Panc1 (cell line): ENCODE measurements around the gene SLX9. TPM values are rescaled to one million over a fixed set of nuclear protein-coding genes. Genes with fewer than 3 reads are reported as not detected.

Experiments used
- ATAC-seq: fragments of 200-7000 bp; cut with Tn5 transposase; 2 replicates; pipeline ENCODE4 v1.9.1; 2020; ENCODE audit warnings: mild to moderate bottlenecking, moderate library complexity
- BruUV-seq: library from RNA; stranded (reverse); fragments of 400-500 nt; replicated peaks from 2 replicates; lab custom pipeline; 2021; lab: Mats Ljungman, UMichigan
- CTCF ChIA-PET: fragments of 300-600 bp; sonication (Branson Sonifier 250); formaldehyde crosslinking; loops from one replicate; lab custom pipeline; 2022; ENCODE audit warnings: antibody characterized with exemption; lab: Charles Lee
- POLR2A ChIA-PET: fragments of 300-600 bp; sonication (Branson Sonifier 250); formaldehyde crosslinking; loops from one replicate; lab custom pipeline; 2022; ENCODE audit warnings: antibody characterized with exemption; lab: Charles Lee
- DNase-seq: peaks from one replicate; pipeline ENCODE4 v3.0.0-alpha.2; 2010; ENCODE audit warnings: low read depth, low spot score
- H3K27ac ChIP-seq: 2 replicates; pipeline ENCODE4 v1.5.1; 2011; ENCODE audit warnings: mild to moderate bottlenecking, low read length, inconsistent platforms
- H3K27me3 ChIP-seq: fragments of 200-500 bp; sonication (Bioruptor generic); 2 replicates; pipeline ENCODE4 v1.6.0; 2014; ENCODE audit warnings: low read length, inconsistent platforms; ENCODE audit not compliant: control insufficient read depth, insufficient read depth
- H3K36me3 ChIP-seq: fragments of 200-500 bp; sonication (Bioruptor generic); 2 replicates; pipeline ENCODE4 v1.5.1; 2014; ENCODE audit warnings: inconsistent platforms, mild to moderate bottlenecking, low read length, moderate library complexity; ENCODE audit not compliant: control insufficient read depth, insufficient read depth
- H3K4me1 ChIP-seq: 2 replicates; pipeline ENCODE4 v1.5.1; 2011; ENCODE audit warnings: inconsistent platforms, mild to moderate bottlenecking, low read length, moderate library complexity; ENCODE audit not compliant: control insufficient read depth, insufficient read depth
- H3K4me3 ChIP-seq, 2 experiments: 2 replicates each; pipeline ENCODE4 v1.5.1; 2011 to 2012; ENCODE audit warnings: low read depth in 2 of 2, low read length in 2 of 2, mild to moderate bottlenecking in 2 of 2, inconsistent platforms in 1 of 2, moderate library complexity in 1 of 2
- H3K9me3 ChIP-seq: fragments of 200-500 bp; sonication (Bioruptor generic); 2 replicates; pipeline ENCODE4 v1.5.1; 2014; ENCODE audit warnings: low read depth, mild to moderate bottlenecking, inconsistent platforms, low read length, moderate library complexity; ENCODE audit not compliant: control insufficient read depth, insufficient read depth
- CTCF ChIP-seq: fragments of 450-650 bp; IDR thresholded peaks from 2 replicates; pipeline ENCODE4 v1.5.1; 2017; ENCODE audit warnings: mild to moderate bottlenecking
- POLR2AphosphoS5 ChIP-seq: IDR thresholded peaks from 2 replicates; pipeline ENCODE4 v1.6.1; 2012; ENCODE audit warnings: mild to moderate bottlenecking, low read depth, low read length, moderate library complexity
- SIN3A ChIP-seq: IDR thresholded peaks from 2 replicates; pipeline ENCODE4 v1.6.1; 2012; ENCODE audit warnings: low read depth, mild to moderate bottlenecking, low read length, moderate library complexity, borderline replicate concordance; ENCODE audit not compliant: insufficient read depth
- TCF7L2 ChIP-seq: IDR thresholded peaks from 2 replicates; pipeline ENCODE4 v1.6.1; 2011; ENCODE audit warnings: mild to moderate bottlenecking, low read depth, low read length, inconsistent platforms
- in situ Hi-C: cut with HindIII; loops from 2 replicates; pipeline ENCODE4 v1.10.0; 2016; ENCODE audit warnings: low sequenced_read_pairs, low pct_unique_long_range_greater_than_20kb
- intact Hi-C: fragments of 100-400 bp; cut with micrococcal nuclease; formaldehyde crosslinking; loops from one replicate; pipeline ENCODE4 v1.10.0; 2022; ENCODE audit not compliant: unreplicated experiment
- total RNA-seq: library from RNA; stranded (reverse); gene quantifications from one replicate; pipeline ENCODE4 v1.2.1, GENCODE V29; 2021; ENCODE audit not compliant: unreplicated experiment
- TF ChIP-seq, protein P1 (sequence below), 2 experiments: IDR thresholded peaks; 2 replicates each; pipeline ENCODE4 v1.6.1; 2011 to 2012; ENCODE audit warnings: low read depth in 2 of 2, control low read depth in 1 of 2, low read length in 1 of 2, mild to moderate bottlenecking in 1 of 2, moderate library complexity in 1 of 2; ENCODE audit not compliant: insufficient read depth in 1 of 2

Gene SLX9
- total RNA-seq, 1 experiment from 2014 or later, result 50.9 TPM

DNA sequence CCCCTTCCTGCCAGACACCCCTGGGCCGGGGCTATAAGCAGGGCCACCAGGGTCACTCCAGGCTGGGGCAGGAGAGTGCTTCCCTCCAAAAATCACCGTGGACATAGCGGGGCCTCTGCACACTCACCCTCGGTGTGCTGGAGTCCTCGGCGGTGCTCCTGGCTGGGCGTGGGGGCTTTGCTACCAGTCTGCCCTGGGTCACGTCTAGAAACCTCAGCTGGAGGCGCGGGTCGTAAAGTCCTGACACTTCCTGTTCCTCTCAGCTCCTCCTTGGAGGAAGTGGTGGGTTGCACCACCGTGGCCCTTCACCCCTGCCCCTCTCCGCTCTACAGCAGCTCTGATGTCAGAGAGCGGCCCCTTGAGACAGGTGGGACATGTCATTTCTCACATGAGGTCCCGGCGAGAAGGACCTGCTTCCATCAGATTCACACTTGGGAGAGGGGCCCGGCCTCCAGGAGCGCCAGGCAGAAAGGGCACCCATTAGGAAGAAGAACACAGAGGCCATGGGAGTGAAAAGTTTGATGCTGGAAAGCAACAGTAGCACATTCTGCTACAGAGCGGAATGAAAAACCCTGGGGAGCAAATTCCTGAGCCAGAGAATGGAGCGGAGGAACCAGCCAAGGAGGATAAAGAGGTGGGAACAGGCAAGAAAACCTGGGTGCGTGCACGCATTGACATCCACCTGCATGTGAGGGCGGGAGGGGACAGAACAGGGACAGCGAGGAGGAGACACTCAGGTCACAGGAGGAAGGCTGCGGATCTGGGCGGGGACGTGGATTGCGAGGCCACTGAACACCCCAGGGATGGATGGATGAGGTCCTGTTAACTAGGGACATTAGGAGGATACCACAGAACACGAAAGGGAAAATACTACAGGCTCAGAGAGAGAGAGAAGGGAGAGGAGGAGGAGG, 18.9 kb upstream of the SLX9 start, which contains the start of gene ITGB2:
ITGB2 (minus strand) TSS at position 206 of the 911 bp plus-strand sequence. CDS start 10,117 bp downstream, outside the sequence.
- POLR2A ChIA-PET, result no interaction called here
- CTCF ChIA-PET, result no interaction called here
- Histone ChIP-seq H3K27me3 (no peaks in the 10 kb centered on the region), H3K36me3 (no peaks in the 10 kb centered on the region), H3K27ac (no peak within 1 kb of the TSS), H3K4me3 (no peak within 1 kb of the TSS), H3K9me3 (no peaks in the 10 kb centered on the region), H3K4me1 (peaks cover 5% of the 10 kb centered on the region; the same call in 1 of the 2 replicates)
- TF ChIP-seq POLR2AphosphoS5, result no peak
- TF ChIP-seq, protein P1, sequence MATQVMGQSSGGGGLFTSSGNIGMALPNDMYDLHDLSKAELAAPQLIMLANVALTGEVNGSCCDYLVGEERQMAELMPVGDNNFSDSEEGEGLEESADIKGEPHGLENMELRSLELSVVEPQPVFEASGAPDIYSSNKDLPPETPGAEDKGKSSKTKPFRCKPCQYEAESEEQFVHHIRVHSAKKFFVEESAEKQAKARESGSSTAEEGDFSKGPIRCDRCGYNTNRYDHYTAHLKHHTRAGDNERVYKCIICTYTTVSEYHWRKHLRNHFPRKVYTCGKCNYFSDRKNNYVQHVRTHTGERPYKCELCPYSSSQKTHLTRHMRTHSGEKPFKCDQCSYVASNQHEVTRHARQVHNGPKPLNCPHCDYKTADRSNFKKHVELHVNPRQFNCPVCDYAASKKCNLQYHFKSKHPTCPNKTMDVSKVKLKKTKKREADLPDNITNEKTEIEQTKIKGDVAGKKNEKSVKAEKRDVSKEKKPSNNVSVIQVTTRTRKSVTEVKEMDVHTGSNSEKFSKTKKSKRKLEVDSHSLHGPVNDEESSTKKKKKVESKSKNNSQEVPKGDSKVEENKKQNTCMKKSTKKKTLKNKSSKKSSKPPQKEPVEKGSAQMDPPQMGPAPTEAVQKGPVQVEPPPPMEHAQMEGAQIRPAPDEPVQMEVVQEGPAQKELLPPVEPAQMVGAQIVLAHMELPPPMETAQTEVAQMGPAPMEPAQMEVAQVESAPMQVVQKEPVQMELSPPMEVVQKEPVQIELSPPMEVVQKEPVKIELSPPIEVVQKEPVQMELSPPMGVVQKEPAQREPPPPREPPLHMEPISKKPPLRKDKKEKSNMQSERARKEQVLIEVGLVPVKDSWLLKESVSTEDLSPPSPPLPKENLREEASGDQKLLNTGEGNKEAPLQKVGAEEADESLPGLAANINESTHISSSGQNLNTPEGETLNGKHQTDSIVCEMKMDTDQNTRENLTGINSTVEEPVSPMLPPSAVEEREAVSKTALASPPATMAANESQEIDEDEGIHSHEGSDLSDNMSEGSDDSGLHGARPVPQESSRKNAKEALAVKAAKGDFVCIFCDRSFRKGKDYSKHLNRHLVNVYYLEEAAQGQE (IDR thresholded peaks at IDR 0.05; ENCODE audit: insufficient read depth in 1 of 2, low read depth in 2 of 2, low read length in 1 of 2), result no peak
- no TSS peak for BruUV-seq
- in situ Hi-C loops, result no loop called here
- DNase-seq (no peak), ATAC-seq (no peak)
- intact Hi-C loops, result loop anchor here (10.0 kb wide), 1 partner anchor 46 kb away; the partner anchor contains the start of gene PTTG1IP

- Histone ChIP-seq H3K36me3 (no peaks in the 10 kb centered on the region), H3K9me3 (no peaks in the 10 kb centered on the region), H3K27me3 (no peaks in the 10 kb centered on the region), H3K4me3 (no peak overlapping the region), H3K27ac (no peak overlapping the region), H3K4me1 (peaks cover 8% of the 10 kb centered on the region)
- DNase-seq (no peak), ATAC-seq (no peak)
- no peak for TF ChIP-seq POLR2AphosphoS5
- no peak for TF ChIP-seq CTCF
- TF ChIP-seq TCF7L2, result no peak
- TF ChIP-seq SIN3A, result no peak
- TF ChIP-seq, protein P1 (IDR thresholded peaks at IDR 0.05; ENCODE audit: insufficient read depth in 1 of 2, low read depth in 2 of 2, low read length in 1 of 2), result no peak
- in situ Hi-C loops, result no loop called here
- CTCF ChIA-PET, result no interaction called here
- intact Hi-C loops, result loop anchor here (10.0 kb wide), 1 partner anchor 47 kb away; the partner anchor contains the start of gene PTTG1IP
- no TSS peak for BruUV-seq
- POLR2A ChIA-PET, result no interaction called here
Observed at GRCh38 chr21:44921928-44922327, 17.9 kb upstream of the SLX9 start.
